ENCODE results near the gene ADGRG1. TPM values are rescaled to one million over a fixed set of nuclear protein-coding genes. Genes with fewer than 3 reads are reported as not detected.

Gene ADGRG1
- total RNA-seq, 8 experiments from 2014 or later = 0.54 to 82.8 (median 48.8) TPM

- Histone ChIP-seq H3K4me1 (replicated peaks in 1 of 2) (peaks cover 7 to 32% of the 10 kb centered on the region in 2 donors), H3K27ac (no peak overlapping the region), H3K4me3 (no peak overlapping the region)
- no peak for ATAC-seq (replicated peaks in 6 of 8)
- 57 to 100% (median 80%) methylated on average over 1 to 8 of the region's 18 CpGs; no CpG with 5 or more reads in 1 of the 10 experiments for WGBS, 10 experiments
- in situ Hi-C loops (cut with MboI; ENCODE audit: low pct_unique_long_range_greater_than_20kb in 2 of 9, low sequenced_read_pairs in 9 of 9, unreplicated experiment in 9 of 9) = no loop called here
Observed at GRCh38 chr16:57683636-57684545, 55.5 kb downstream of the ADGRG1 start.

- in situ Hi-C loops (cut with MboI; ENCODE audit: low pct_unique_long_range_greater_than_20kb in 2 of 9, low sequenced_read_pairs in 9 of 9, unreplicated experiment in 9 of 9) = no loop called here
- Histone ChIP-seq H3K4me1 (replicated peaks in 1 of 2) (peaks cover 16 to 32% of the 10 kb centered on the region in 2 donors), H3K27ac (no peak overlapping the region), H3K4me3 (no peak overlapping the region)
- WGBS, 10 experiments = 58 to 100% (median 93%) methylated on average over 1 to 7 of the region's 8 CpGs; no CpG with 5 or more reads in 3 of the 10 experiments
- no peak for ATAC-seq (replicated peaks in 6 of 8)
Observed at GRCh38 chr16:57684626-57685358, 56.4 kb downstream of the ADGRG1 start.

- no peak overlapping the region for H3K4me3 ChIP-seq
- peaks cover 15 to 28% of the 10 kb centered on the region in 2 donors for H3K4me1 ChIP-seq (replicated peaks in 1 of 2)
- no peak for ATAC-seq (replicated peaks in 6 of 8)
- no peak overlapping the region for H3K27ac ChIP-seq
- 47 to 100% (median 86%) methylated on average over 1 to 10 of the region's 11 CpGs; no CpG with 5 or more reads in 5 of the 10 experiments for WGBS, 10 experiments
- in situ Hi-C loops (cut with MboI; ENCODE audit: low pct_unique_long_range_greater_than_20kb in 2 of 9, low sequenced_read_pairs in 9 of 9, unreplicated experiment in 9 of 9) = no loop called here
Observed at GRCh38 chr16:57685633-57686032, 57.2 kb downstream of the ADGRG1 start.

- in situ Hi-C loops (cut with MboI; ENCODE audit: low pct_unique_long_range_greater_than_20kb in 2 of 9, low sequenced_read_pairs in 9 of 9, unreplicated experiment in 9 of 9) = no loop called here
- 61 to 100% (median 87%) methylated on average over 1 to 4 of the region's 4 CpGs; no CpG with 5 or more reads in 4 of the 10 experiments for WGBS, 10 experiments
- H3K27ac ChIP-seq = no peak overlapping the region
- H3K4me3 ChIP-seq = no peak overlapping the region
- no peak for ATAC-seq (replicated peaks in 6 of 8)
- H3K4me1 ChIP-seq (replicated peaks in 1 of 2) = peaks cover 15 to 22% of the 10 kb centered on the region in 2 donors
Observed at GRCh38 chr16:57686577-57686976, 58.1 kb downstream of the ADGRG1 start.

GRCh38 chr16:57687363-57687929 lies 59.0 kb downstream of the ADGRG1 start:
- WGBS, 10 experiments = 40 to 100% (median 90%) methylated on average over 1 to 3 of the region's 3 CpGs; no CpG with 5 or more reads in 1 of the 10 experiments
- Histone ChIP-seq H3K4me3 (no peak overlapping the region), H3K4me1 (replicated peaks in 1 of 2) (peaks cover 15 to 22% of the 10 kb centered on the region in 2 donors), H3K27ac (no peak overlapping the region)
- in situ Hi-C loops (cut with MboI; ENCODE audit: low pct_unique_long_range_greater_than_20kb in 2 of 9, low sequenced_read_pairs in 9 of 9, unreplicated experiment in 9 of 9) = no loop called here
- ATAC-seq (replicated peaks in 6 of 8) = no peak

- 0 to 100% (median 74%) methylated on average over 1 to 3 of the region's 4 CpGs; no CpG with 5 or more reads in 5 of the 10 experiments for WGBS, 10 experiments
- ATAC-seq (replicated peaks in 6 of 8) = no peak
- Histone ChIP-seq H3K27ac (no peak overlapping the region), H3K4me1 (replicated peaks in 1 of 2) (peaks cover 14 to 15% of the 10 kb centered on the region in 2 donors), H3K4me3 (no peak overlapping the region)
- in situ Hi-C loops (cut with MboI; ENCODE audit: low pct_unique_long_range_greater_than_20kb in 2 of 9, low sequenced_read_pairs in 9 of 9, unreplicated experiment in 9 of 9) = no loop called here
Observed at GRCh38 chr16:57688487-57688986, 60.1 kb downstream of the ADGRG1 start.

GRCh38 chr16:57688987-57689761 lies 60.7 kb downstream of the ADGRG1 start:
- in situ Hi-C loops (cut with MboI; ENCODE audit: low pct_unique_long_range_greater_than_20kb in 2 of 9, low sequenced_read_pairs in 9 of 9, unreplicated experiment in 9 of 9) = no loop called here
- H3K4me1 ChIP-seq (replicated peaks in 1 of 2) = peaks cover 12 to 15% of the 10 kb centered on the region in 2 donors
- H3K27ac ChIP-seq = peak overlapping the region; percentile 6 to 14
- WGBS, 10 experiments = 20 to 57% (median 38%) methylated on average over 1 to 7 of the region's 15 CpGs; no CpG with 5 or more reads in 5 of the 10 experiments
- H3K4me3 ChIP-seq = no peak overlapping the region
- ATAC-seq (replicated peaks in 6 of 8) = peak in 3 of 8 experiments; percentile 84 to 92 (median 87)

- ATAC-seq (replicated peaks in 6 of 8) = peak in 5 of 8 experiments; percentile 65 to 96 (median 90)
- Histone ChIP-seq H3K4me1 (replicated peaks in 1 of 2) (peaks cover 15 to 16% of the 10 kb centered on the region in 2 donors), H3K4me3 (no peak overlapping the region), H3K27ac (no peak overlapping the region)
- 17 to 100% (median 80%) methylated on average over 1 to 8 of the region's 13 CpGs; no CpG with 5 or more reads in 1 of the 10 experiments for WGBS, 10 experiments
- in situ Hi-C loops (cut with MboI; ENCODE audit: low pct_unique_long_range_greater_than_20kb in 2 of 9, low sequenced_read_pairs in 9 of 9, unreplicated experiment in 9 of 9) = no loop called here
Observed at GRCh38 chr16:57689762-57690558, 61.5 kb downstream of the ADGRG1 start.

- in situ Hi-C loops (cut with MboI; ENCODE audit: low pct_unique_long_range_greater_than_20kb in 2 of 9, low sequenced_read_pairs in 9 of 9, unreplicated experiment in 9 of 9) = no loop called here
- Histone ChIP-seq H3K27ac (no peak overlapping the region), H3K4me3 (no peak overlapping the region), H3K4me1 (replicated peaks in 1 of 2) (peaks cover 15 to 16% of the 10 kb centered on the region in 2 donors)
- ATAC-seq (replicated peaks in 6 of 8) = no peak
- WGBS, 10 experiments = 24 to 90% (median 80%) methylated on average over 1 to 2 of the region's 4 CpGs; no CpG with 5 or more reads in 4 of the 10 experiments
Observed at GRCh38 chr16:57690782-57691471, 62.5 kb downstream of the ADGRG1 start.

GRCh38 chr16:57692636-57693035 lies 64.2 kb downstream of the ADGRG1 start:
- Histone ChIP-seq H3K4me3 (no peak overlapping the region), H3K4me1 (replicated peaks in 1 of 2) (peaks cover 15 to 16% of the 10 kb centered on the region in 2 donors), H3K27ac (no peak overlapping the region)
- no peak for ATAC-seq (replicated peaks in 6 of 8)
- in situ Hi-C loops (cut with MboI; ENCODE audit: low pct_unique_long_range_greater_than_20kb in 2 of 9, low sequenced_read_pairs in 9 of 9, unreplicated experiment in 9 of 9) = no loop called here
- 0 to 80% (median 61%) methylated on average over 1 to 2 of the region's 2 CpGs; no CpG with 5 or more reads in 6 of the 10 experiments for WGBS, 10 experiments

GRCh38 chr16:57693550-57693949 lies 65.1 kb downstream of the ADGRG1 start:
- peaks cover 13 to 16% of the 10 kb centered on the region in 2 donors for H3K4me1 ChIP-seq (replicated peaks in 1 of 2)
- in situ Hi-C loops (cut with MboI; ENCODE audit: low pct_unique_long_range_greater_than_20kb in 2 of 9, low sequenced_read_pairs in 9 of 9, unreplicated experiment in 9 of 9) = no loop called here
- no peak for ATAC-seq (replicated peaks in 6 of 8)
- no peak overlapping the region for H3K27ac ChIP-seq
- no peak overlapping the region for H3K4me3 ChIP-seq
- WGBS, 10 experiments = 30 to 100% (median 61%) methylated on average over 1 to 2 of the region's 4 CpGs; no CpG with 5 or more reads in 4 of the 10 experiments

All from motor neuron (in vitro differentiated cells).